ENCODE data around the gene NUBP2. TPM values are rescaled to one million over a fixed set of nuclear protein-coding genes. Genes with fewer than 3 reads are reported as not detected.

The NUBP2 gene
- total RNA-seq, 1 donor from 2014 or later = 82.9 TPM

- DNase-seq (ENCODE audit: low read depth) (no peak), FAIRE-seq (no peak)
- no peak for TF ChIP-seq CTCF (IDR thresholded peaks at IDR 0.05; ENCODE audit: insufficient read depth, low read length, severe bottlenecking)
- Histone ChIP-seq H3K4me3 (ENCODE audit: low read depth, low read length) (no peak overlapping the region), H3K36me3 (ENCODE audit: control insufficient read depth, insufficient read depth, low read length) (peaks cover 17% of the 10 kb centered on the region), H3K27me3 (ENCODE audit: control insufficient read depth, insufficient read depth, low read length) (no peaks in the 10 kb centered on the region)
Observed at GRCh38 chr16:1819611-1820010, 36.9 kb downstream of the NUBP2 start.

- DNase-seq (ENCODE audit: low read depth) (no peak), FAIRE-seq (no peak)
- no peak for TF ChIP-seq CTCF (IDR thresholded peaks at IDR 0.05; ENCODE audit: insufficient read depth, low read length, severe bottlenecking)
- Histone ChIP-seq H3K4me3 (ENCODE audit: low read depth, low read length) (no peak overlapping the region), H3K27me3 (ENCODE audit: control insufficient read depth, insufficient read depth, low read length) (no peaks in the 10 kb centered on the region), H3K36me3 (ENCODE audit: control insufficient read depth, insufficient read depth, low read length) (peaks cover 17% of the 10 kb centered on the region)
Observed at GRCh38 chr16:1820096-1820945, 37.6 kb downstream of the NUBP2 start.

GRCh38 chr16:1820946-1821290, 38.2 kb downstream of the NUBP2 start:
- Histone ChIP-seq H3K4me3 (ENCODE audit: low read depth, low read length) (no peak overlapping the region), H3K27me3 (ENCODE audit: control insufficient read depth, insufficient read depth, low read length) (no peaks in the 10 kb centered on the region), H3K36me3 (ENCODE audit: control insufficient read depth, insufficient read depth, low read length) (peaks cover 17% of the 10 kb centered on the region)
- no peak for DNase-seq (ENCODE audit: low read depth)
- no peak for FAIRE-seq
- TF ChIP-seq CTCF (IDR thresholded peaks at IDR 0.05; ENCODE audit: insufficient read depth, low read length, severe bottlenecking) = no peak

- TF ChIP-seq CTCF (IDR thresholded peaks at IDR 0.05; ENCODE audit: insufficient read depth, low read length, severe bottlenecking) = no peak
- no peak overlapping the region for H3K4me3 ChIP-seq (ENCODE audit: low read depth, low read length)
- peaks cover 11% of the 10 kb centered on the region for H3K36me3 ChIP-seq (ENCODE audit: control insufficient read depth, insufficient read depth, low read length)
- H3K27me3 ChIP-seq (ENCODE audit: control insufficient read depth, insufficient read depth, low read length) = no peaks in the 10 kb centered on the region
- DNase-seq (ENCODE audit: low read depth) (peak; percentile 48), FAIRE-seq (no peak)
Observed at GRCh38 chr16:1821861-1822611, 39.3 kb downstream of the NUBP2 start.

GRCh38 chr16:1822801-1823200, 40.0 kb downstream of the NUBP2 start:
- DNase-seq (ENCODE audit: low read depth) (no peak), FAIRE-seq (peak; percentile 80)
- no peak for TF ChIP-seq CTCF (IDR thresholded peaks at IDR 0.05; ENCODE audit: insufficient read depth, low read length, severe bottlenecking)
- Histone ChIP-seq H3K4me3 (ENCODE audit: low read depth, low read length) (no peak overlapping the region), H3K27me3 (ENCODE audit: control insufficient read depth, insufficient read depth, low read length) (no peaks in the 10 kb centered on the region), H3K36me3 (ENCODE audit: control insufficient read depth, insufficient read depth, low read length) (peaks cover 9% of the 10 kb centered on the region)

Measured in bronchial epithelial cell (primary cell).